ENCODE results near the gene ZNF433.

Gene ZNF433

GRCh38 chr19:11984986-11985385 is 50.5 kb downstream of the ZNF433 start:
- no peak overlapping the region for H3K27ac ChIP-seq
- DNase-seq: peak; percentile 52
- no peaks in the 10 kb centered on the region for H3K27me3 ChIP-seq (ENCODE audit: insufficient read depth, low read depth, severe bottlenecking)
- no peaks in the 10 kb centered on the region; the same call in none of the 2 replicates for H3K36me3 ChIP-seq
- TF ChIP-seq CTCF (IDR thresholded peaks at IDR 0.05; ENCODE audit: low read depth, low read length): peak; percentile 74
- peaks cover 14% of the 10 kb centered on the region for H3K9me3 ChIP-seq (ENCODE audit: severe bottlenecking)
- H3K4me3 ChIP-seq (ENCODE audit: low read depth, low read length): no peak overlapping the region

- Histone ChIP-seq H3K4me3 (ENCODE audit: low read depth, low read length) (no peak overlapping the region), H3K9me3 (ENCODE audit: severe bottlenecking) (peaks cover 32% of the 10 kb centered on the region), H3K27ac (no peak overlapping the region), H3K36me3 (peaks cover 8% of the 10 kb centered on the region), H3K27me3 (ENCODE audit: insufficient read depth, low read depth, severe bottlenecking) (no peaks in the 10 kb centered on the region)
- no peak for DNase-seq
- TF ChIP-seq CTCF (IDR thresholded peaks at IDR 0.05; ENCODE audit: low read depth, low read length): no peak
These were observed 53.0 kb downstream of the ZNF433 start for GRCh38 chr19:11982526-11982925.

GRCh38 chr19:11979527-11979926 is 56.0 kb downstream of the ZNF433 start:
- Histone ChIP-seq H3K27me3 (ENCODE audit: insufficient read depth, low read depth, severe bottlenecking) (no peaks in the 10 kb centered on the region), H3K36me3 (peaks cover 8% of the 10 kb centered on the region), H3K4me3 (ENCODE audit: low read depth, low read length) (no peak overlapping the region), H3K27ac (no peak overlapping the region), H3K9me3 (ENCODE audit: severe bottlenecking) (peaks cover 31% of the 10 kb centered on the region)
- TF ChIP-seq CTCF (IDR thresholded peaks at IDR 0.05; ENCODE audit: low read depth, low read length): no peak
- no peak for DNase-seq

- H3K27ac ChIP-seq: no peak overlapping the region
- TF ChIP-seq CTCF (IDR thresholded peaks at IDR 0.05; ENCODE audit: low read depth, low read length): no peak
- peaks cover 31% of the 10 kb centered on the region for H3K9me3 ChIP-seq (ENCODE audit: severe bottlenecking)
These were observed 56.9 kb downstream of the ZNF433 start for GRCh38 chr19:11978492-11979100.

GRCh38 chr19:11973019-11973810 is 62.3 kb downstream of the ZNF433 start:
- no peak for TF ChIP-seq CTCF (IDR thresholded peaks at IDR 0.05; ENCODE audit: low read depth, low read length)
- peaks cover 3% of the 10 kb centered on the region for H3K9me3 ChIP-seq (ENCODE audit: severe bottlenecking)
- peaks cover 3% of the 10 kb centered on the region for H3K36me3 ChIP-seq
- no peaks in the 10 kb centered on the region for H3K27me3 ChIP-seq (ENCODE audit: insufficient read depth, low read depth, severe bottlenecking)
- H3K27ac ChIP-seq: no peak overlapping the region
- DNase-seq: no peak
- no peak overlapping the region for H3K4me3 ChIP-seq (ENCODE audit: low read depth, low read length)

More at GRCh38 chr19:11978492-11979100, 56.9 kb downstream of the ZNF433 start:
- Histone ChIP-seq H3K27me3 (ENCODE audit: insufficient read depth, low read depth, severe bottlenecking) (no peaks in the 10 kb centered on the region), H3K4me3 (ENCODE audit: low read depth, low read length) (no peak overlapping the region), H3K36me3 (peaks cover 8% of the 10 kb centered on the region)
- DNase-seq: no peak
